CD4-positive, alpha-beta T cell (primary cell): ENCODE measurements around the gene C11orf21. TPM values are rescaled to one million over a fixed set of nuclear protein-coding genes. Genes with fewer than 3 reads are reported as not detected.

Experiments used
- ATAC-seq: fragments of 200-7000 bp; cut with Tn5 transposase; one replicate; pipeline ENCODE4 v1.10.0; 2022; ENCODE audit warnings: mild to moderate bottlenecking; ENCODE audit not compliant: poor library complexity
- CTCF ChIA-PET: fragments of 350-600 bp; sonication (Branson Sonifier 250); formaldehyde crosslinking; loops from one replicate; lab custom pipeline; 2021; ENCODE audit warnings: antibody characterized with exemption, inconsistent platforms; lab: Charles Lee
- POLR2A ChIA-PET: fragments of 350-600 bp; sonication (Branson Sonifier 250); formaldehyde crosslinking; loops from one replicate; lab custom pipeline; 2021; ENCODE audit warnings: antibody characterized with exemption, inconsistent platforms; lab: Charles Lee
- DNase-seq, 14 experiments: peaks; one replicate each; pipeline ENCODE4 v3.0.0-alpha.2; 2013 to 2020; ENCODE audit warnings: mixed read lengths in 2 of 14
- H3K27ac ChIP-seq, 2 donors: one replicate each; pipeline versions ENCODE4 v1.5.1 to v1.7.0; 2013; ENCODE audit warnings: low read length in 2 of 2, low read depth in 1 of 2, mild to moderate bottlenecking in 1 of 2
- H3K27me3 ChIP-seq, 2 experiments: 1 replicate in 1 of 2; 2 replicates in 1 of 2; pipeline versions ENCODE4 v1.6.1 to v1.7.0; 2013; ENCODE audit warnings: low read length in 2 of 2, control low read depth in 1 of 2, mild to moderate bottlenecking in 1 of 2, moderate library complexity in 1 of 2; ENCODE audit not compliant: insufficient read depth in 2 of 2, control insufficient read depth in 1 of 2
- H3K36me3 ChIP-seq: one replicate; pipeline ENCODE4 v1.6.1; 2013; ENCODE audit warnings: low read length, control low read depth; ENCODE audit not compliant: insufficient read depth
- H3K4me1 ChIP-seq: one replicate; pipeline ENCODE4 v1.6.1; 2013; ENCODE audit warnings: low read length, control low read depth; ENCODE audit not compliant: insufficient read depth
- H3K4me3 ChIP-seq: one replicate; pipeline ENCODE4 v1.5.1; 2013; ENCODE audit warnings: mild to moderate bottlenecking, low read length, moderate library complexity
- H3K9me3 ChIP-seq, 2 experiments: 1 replicate in 1 of 2; 2 replicates in 1 of 2; pipeline versions ENCODE4 v1.6.1 to v1.7.0; 2013; ENCODE audit warnings: low read length in 2 of 2, mild to moderate bottlenecking in 2 of 2, control low read depth in 1 of 2, moderate library complexity in 1 of 2; ENCODE audit not compliant: control insufficient read depth in 1 of 2, insufficient read depth in 1 of 2
- H3K27ac Mint-ChIP-seq: one replicate; pipeline ENCODE4 v1.8.0; 2020; ENCODE audit warnings: mixed read lengths
- H3K27me3 Mint-ChIP-seq: one replicate; pipeline ENCODE4 v1.8.0; 2021; ENCODE audit warnings: mixed read lengths
- H3K36me3 Mint-ChIP-seq: one replicate; pipeline ENCODE4 v1.8.0; 2021; ENCODE audit warnings: low read depth, mixed read lengths
- H3K4me1 Mint-ChIP-seq: one replicate; pipeline ENCODE4 v1.8.0; 2021; ENCODE audit warnings: low read depth, mixed read lengths
- H3K4me3 Mint-ChIP-seq: one replicate; pipeline ENCODE4 v1.8.0; 2020; ENCODE audit warnings: mild to moderate bottlenecking, mixed read lengths
- H3K9me3 Mint-ChIP-seq: one replicate; pipeline ENCODE4 v1.8.0; 2020; ENCODE audit warnings: mixed read lengths
- intact Hi-C, 2 experiments: fragments of 100-400 bp; cut with DNase I in 1 of 2; cut with micrococcal nuclease in 1 of 2; formaldehyde crosslinking; loops; one replicate each; pipeline versions ENCODE4 v1.15.1 to v1.9.0; 2023 to 2025; cut with DNase I, micrococcal nuclease
- total RNA-seq, 174 experiments: library from RNA in 2 of 174; stranded (reverse) in 2 of 174; gene quantifications; one replicate each; pipeline ENCODE4 v1.2.3 and lab custom pipeline; 2021 to 2026
- TF ChIP-seq, protein P1 (sequence below): fragments of 200-600 bp; IDR thresholded peaks from one replicate; pipeline ENCODE4 v1.8.0; 2022; ENCODE audit warnings: antibody characterized with exemption, mild to moderate bottlenecking

The C11orf21 gene
- total RNA-seq, 2 experiments from 2014 or later = 71.2 to 71.7 TPM

DNA sequence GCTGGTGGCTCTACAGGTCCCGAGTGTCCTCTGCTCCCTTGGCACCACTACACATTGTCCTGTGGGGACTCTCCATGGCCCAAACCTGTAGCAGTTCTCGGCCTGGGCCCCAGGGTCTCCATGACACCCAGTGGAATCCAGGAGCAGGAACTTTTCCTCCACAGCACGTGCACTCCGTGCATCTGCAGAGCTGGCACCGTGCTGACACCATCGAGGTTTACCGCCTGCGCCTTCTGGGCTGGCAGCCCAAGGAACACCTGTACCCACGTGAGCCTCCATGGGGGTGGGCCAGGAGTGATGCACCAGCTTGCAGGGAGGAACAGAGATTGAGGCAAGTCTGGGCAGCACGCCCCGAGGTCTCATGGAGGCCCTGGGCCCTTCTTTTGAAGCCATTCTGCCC, 25.3 kb upstream of the C11orf21 start:
- ATAC-seq (no peak), DNase-seq (no peak)
- no peaks in the 10 kb centered on the region for H3K4me1 ChIP-seq
- Mint-ChIP-seq H3K4me3 (no peak overlapping the region), H3K9me3 (no peaks in the 10 kb centered on the region), H3K27me3 (peaks cover 10% of the 10 kb centered on the region), H3K36me3 (no peaks in the 10 kb centered on the region), H3K4me1 (no peaks in the 10 kb centered on the region), H3K27ac (no peak overlapping the region)
- intact Hi-C loops = no loop called here
- CTCF ChIA-PET = no interaction called here
- TF ChIP-seq, protein P1, sequence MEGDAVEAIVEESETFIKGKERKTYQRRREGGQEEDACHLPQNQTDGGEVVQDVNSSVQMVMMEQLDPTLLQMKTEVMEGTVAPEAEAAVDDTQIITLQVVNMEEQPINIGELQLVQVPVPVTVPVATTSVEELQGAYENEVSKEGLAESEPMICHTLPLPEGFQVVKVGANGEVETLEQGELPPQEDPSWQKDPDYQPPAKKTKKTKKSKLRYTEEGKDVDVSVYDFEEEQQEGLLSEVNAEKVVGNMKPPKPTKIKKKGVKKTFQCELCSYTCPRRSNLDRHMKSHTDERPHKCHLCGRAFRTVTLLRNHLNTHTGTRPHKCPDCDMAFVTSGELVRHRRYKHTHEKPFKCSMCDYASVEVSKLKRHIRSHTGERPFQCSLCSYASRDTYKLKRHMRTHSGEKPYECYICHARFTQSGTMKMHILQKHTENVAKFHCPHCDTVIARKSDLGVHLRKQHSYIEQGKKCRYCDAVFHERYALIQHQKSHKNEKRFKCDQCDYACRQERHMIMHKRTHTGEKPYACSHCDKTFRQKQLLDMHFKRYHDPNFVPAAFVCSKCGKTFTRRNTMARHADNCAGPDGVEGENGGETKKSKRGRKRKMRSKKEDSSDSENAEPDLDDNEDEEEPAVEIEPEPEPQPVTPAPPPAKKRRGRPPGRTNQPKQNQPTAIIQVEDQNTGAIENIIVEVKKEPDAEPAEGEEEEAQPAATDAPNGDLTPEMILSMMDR = no peak
- H3K27ac ChIP-seq = no peak overlapping the region
- peaks cover 4 to 6% of the 10 kb centered on the region in 2 experiments for H3K27me3 ChIP-seq
- no peaks in the 10 kb centered on the region for H3K36me3 ChIP-seq
- H3K4me3 ChIP-seq = no peak overlapping the region
- POLR2A ChIA-PET = interaction anchor here (1.6 kb wide), 1 partner anchor 11 kb away, joined by 6 read pairs; no protein-coding TSS in a partner anchor
- H3K9me3 ChIP-seq = peaks cover 0 to 25% of the 10 kb centered on the region in 2 experiments

DNA sequence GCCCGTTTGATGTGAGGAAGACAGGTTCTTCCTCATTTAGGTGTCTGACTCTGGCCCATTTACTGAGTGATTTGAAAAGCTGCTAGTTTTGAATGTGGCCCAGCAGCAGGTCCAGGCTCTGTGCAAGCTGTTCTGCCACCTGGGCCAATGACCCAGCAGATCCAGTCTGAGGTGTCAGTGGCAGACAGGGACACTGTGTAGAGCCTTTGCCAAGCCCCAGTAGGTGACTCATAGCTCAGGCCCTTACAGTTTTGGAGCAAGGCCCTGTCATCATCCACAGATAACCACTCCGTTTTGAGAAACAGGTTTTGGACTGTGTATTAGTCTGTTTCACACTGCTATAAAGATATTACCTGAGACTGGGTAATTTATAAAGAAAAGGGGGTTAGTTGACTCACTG, 24.0 kb upstream of the C11orf21 start:
- H3K27me3 Mint-ChIP-seq = peaks cover 10% of the 10 kb centered on the region
- ATAC-seq (no peak), DNase-seq (no peak)
- Histone ChIP-seq H3K27ac (no peak overlapping the region), H3K4me3 (no peak overlapping the region), H3K27me3 (peaks cover 4 to 5% of the 10 kb centered on the region in 2 experiments), H3K9me3 (peaks cover 0 to 19% of the 10 kb centered on the region in 2 experiments), H3K36me3 (no peaks in the 10 kb centered on the region), H3K4me1 (no peaks in the 10 kb centered on the region)
- intact Hi-C loops = no loop called here
- CTCF ChIA-PET = no interaction called here
- POLR2A ChIA-PET = no interaction called here
- no peak overlapping the region for H3K4me3 Mint-ChIP-seq
- TF ChIP-seq, protein P1 = no peak
- H3K4me1 Mint-ChIP-seq = no peaks in the 10 kb centered on the region
- H3K9me3 Mint-ChIP-seq = no peaks in the 10 kb centered on the region
- H3K27ac Mint-ChIP-seq = no peak overlapping the region
- H3K36me3 Mint-ChIP-seq = no peaks in the 10 kb centered on the region

DNA sequence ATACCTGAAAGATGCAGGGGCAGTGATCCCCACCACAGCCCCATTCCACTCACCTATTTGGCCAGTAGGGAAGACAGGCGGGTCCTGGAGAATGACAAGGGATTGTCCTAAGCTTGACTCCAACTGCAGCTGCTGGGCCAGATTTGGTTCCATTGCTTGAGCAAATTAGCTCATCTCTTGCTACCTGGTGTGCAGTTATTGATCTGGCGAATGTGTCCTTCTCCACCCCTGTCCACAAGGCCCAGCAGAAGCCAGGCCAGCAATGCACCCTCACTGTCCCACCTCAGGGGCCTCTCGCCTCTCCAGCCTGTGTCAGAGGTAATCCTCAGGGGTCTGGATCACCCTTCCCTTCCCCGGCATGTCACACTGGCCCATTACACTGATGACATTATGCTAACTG, 23.4 kb upstream of the C11orf21 start:
- ATAC-seq (no peak), DNase-seq (no peak)
- Histone ChIP-seq H3K4me1 (no peaks in the 10 kb centered on the region), H3K27me3 (peaks cover 0 to 4% of the 10 kb centered on the region in 2 experiments), H3K4me3 (no peak overlapping the region), H3K27ac (no peak overlapping the region), H3K9me3 (peaks cover 0 to 17% of the 10 kb centered on the region in 2 experiments), H3K36me3 (no peaks in the 10 kb centered on the region)
- no peaks in the 10 kb centered on the region for H3K9me3 Mint-ChIP-seq
- H3K27ac Mint-ChIP-seq = no peak overlapping the region
- H3K4me1 Mint-ChIP-seq = no peaks in the 10 kb centered on the region
- intact Hi-C loops = no loop called here
- peaks cover 10% of the 10 kb centered on the region for H3K27me3 Mint-ChIP-seq
- POLR2A ChIA-PET = no interaction called here
- H3K36me3 Mint-ChIP-seq = no peaks in the 10 kb centered on the region
- no peak overlapping the region for H3K4me3 Mint-ChIP-seq
- TF ChIP-seq, protein P1 = no peak
- CTCF ChIA-PET = no interaction called here
